NCI-H345 treated with DMSO at 0.1 percent for 48 hours (cell line): ENCODE results near the gene MYOG.

Experiments
- DNase-seq: peaks from one replicate; lab custom pipeline; 2025; ENCODE audit not compliant: unreplicated experiment; lab: John Stamatoyannopoulos, UW

The MYOG gene

DNA sequence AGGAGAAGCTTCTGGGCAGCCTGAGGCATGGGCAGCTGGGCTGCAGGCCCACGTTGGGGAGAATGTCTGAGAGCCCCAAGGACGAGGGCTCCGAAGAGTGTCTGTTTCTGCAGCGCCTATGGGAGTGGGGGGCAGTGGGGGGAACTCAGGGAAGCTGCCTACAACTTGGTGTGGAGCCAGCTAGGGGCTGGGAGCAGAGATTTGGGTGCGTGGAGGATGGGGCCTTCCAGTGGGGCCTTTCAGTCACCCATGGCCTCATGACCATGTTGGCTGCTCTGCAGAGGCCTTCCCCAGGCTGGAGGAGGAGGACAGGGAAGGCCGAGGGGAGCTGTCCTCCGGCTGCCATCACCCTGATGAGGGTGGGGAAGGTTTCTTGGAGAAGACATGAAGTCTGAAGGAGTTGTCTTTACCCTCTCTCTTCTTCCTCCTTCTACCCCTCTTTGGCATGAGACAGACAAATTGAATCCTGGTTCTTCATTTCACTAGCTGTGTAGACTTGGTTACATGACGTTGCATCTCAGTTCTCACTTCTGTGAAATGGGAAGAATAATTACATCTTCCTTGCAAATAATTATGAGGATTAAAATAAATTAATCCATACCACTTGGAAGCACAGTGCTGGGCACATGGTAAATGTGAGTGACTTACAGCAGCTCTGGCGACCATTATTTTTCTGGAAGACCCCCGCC, 51.2 kb downstream of the MYOG start:
- no peak for DNase-seq

DNA sequence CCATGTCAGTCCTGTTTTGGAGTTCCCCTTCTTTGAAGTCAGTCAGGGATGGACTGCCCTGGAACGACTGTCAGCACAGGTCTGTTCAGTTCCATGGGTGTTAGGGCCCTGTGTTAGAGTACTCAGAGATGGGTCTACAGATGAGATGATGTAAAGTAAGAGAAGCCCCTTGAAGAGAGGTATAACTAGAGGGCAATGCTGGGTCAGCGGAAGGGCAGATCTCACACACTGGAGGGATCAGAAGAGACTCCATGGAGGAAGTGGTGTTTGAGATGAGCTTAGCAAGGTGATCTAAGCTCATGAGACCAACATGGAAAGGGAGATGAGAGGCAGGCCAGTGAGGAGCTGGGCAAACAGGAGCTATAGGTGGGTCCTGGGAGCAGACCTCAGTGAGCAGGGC, 51.9 kb downstream of the MYOG start:
- no peak for DNase-seq

DNA sequence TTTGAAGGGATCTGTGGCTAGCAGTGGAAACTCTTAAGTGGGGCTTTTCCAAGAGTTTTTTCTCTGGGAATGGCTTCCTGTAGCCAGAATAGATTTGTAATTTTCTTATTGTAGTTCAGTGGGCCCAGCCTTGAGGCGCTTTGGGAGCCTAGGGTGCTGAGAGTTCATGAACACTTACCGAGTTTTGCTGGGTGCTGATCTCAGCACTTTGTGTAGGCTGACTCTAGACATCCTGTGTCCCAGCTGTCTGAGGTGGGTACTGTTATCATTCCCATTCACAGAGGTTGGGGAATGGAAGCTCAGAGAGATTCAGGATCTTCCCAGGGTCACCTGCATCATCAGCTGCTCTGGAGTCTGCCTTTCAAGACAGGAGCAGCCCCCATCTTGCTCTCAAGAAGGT, 52.5 kb downstream of the MYOG start:
- no peak for DNase-seq
